Measurements from ENCODE around the gene HIP1. TPM values are rescaled to one million over a fixed set of nuclear protein-coding genes. Genes with fewer than 3 reads are reported as not detected.

Gene HIP1
- polyA plus RNA-seq, 1 of the 3 experiments (the other 2 are of a cell fraction) = 11.3 TPM

DNA sequence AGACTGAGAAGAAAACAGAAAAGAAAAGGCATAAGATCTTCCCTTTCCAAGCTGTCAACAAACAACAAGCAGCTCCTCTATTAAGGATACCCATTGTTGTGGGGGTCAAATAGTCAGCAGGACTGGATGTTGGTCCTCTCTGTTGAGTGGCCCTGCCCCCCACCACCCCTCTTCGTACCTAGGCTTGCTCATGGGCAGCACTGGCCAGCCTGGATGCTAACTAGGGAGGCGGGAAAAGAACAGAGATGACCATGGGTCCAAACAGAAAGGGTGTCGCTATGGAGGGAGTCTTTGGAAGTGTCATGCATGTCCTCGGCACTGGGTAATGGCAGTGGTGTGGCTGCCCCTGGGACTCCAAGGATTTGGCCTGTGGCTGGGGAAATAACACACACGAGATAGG lies 201.0 kb downstream of the HIP1 start:
- DNase-seq = no peak
- H3F3A ChIP-seq (replicated peaks; ENCODE audit: insufficient read depth) = peaks cover 14% of the 10 kb centered on the region
- peaks cover 8 to 11% of the 10 kb centered on the region in 2 experiments for H3K36me3 ChIP-seq (replicated peaks in 1 of 2; ENCODE audit: control insufficient read depth in 1 of 2, insufficient read depth in 2 of 2, low read length in 1 of 2)
- no peak overlapping the region for H2AFZ ChIP-seq (ENCODE audit: low read depth)
- H3K27me3 ChIP-seq (ENCODE audit: insufficient read depth) = no peaks in the 10 kb centered on the region
- CTCF ChIA-PET = interaction anchor here (0.8 kb wide), 1 partner anchor 538 kb away, joined by 3 read pairs; no protein-coding TSS in a partner anchor
- H3K9me3 ChIP-seq = no peaks in the 10 kb centered on the region
- POLR2A ChIA-PET = no interaction called here
- no peak overlapping the region for H3K4me3 ChIP-seq (ENCODE audit: low read depth in 2 of 2, low read length in 1 of 2)
- H3K9me2 ChIP-seq = no peaks in the 10 kb centered on the region
- H3K4me2 ChIP-seq = no peak overlapping the region
- H3K9ac ChIP-seq = no peak overlapping the region
- H3K4me1 ChIP-seq (ENCODE audit: control insufficient read depth in 1 of 2, insufficient read depth in 2 of 2, low read depth in 1 of 2, low read length in 1 of 2) = no peaks in the 10 kb centered on the region
- 97% methylated on average over 5 of the region's 5 CpGs for WGBS (ENCODE audit: low lambda C conversion rate)
- TF ChIP-seq SIN3A (IDR thresholded peaks at IDR 0.05; ENCODE audit: borderline replicate concordance, low read depth, low read length) = no peak
- no peak for TF ChIP-seq FOSL2 (IDR thresholded peaks at IDR 0.05; ENCODE audit: borderline replicate concordance, low read depth)
- TF ChIP-seq EP300 (IDR thresholded peaks at IDR 0.05; ENCODE audit: borderline replicate concordance in 1 of 2, low read depth in 1 of 2, low read length in 1 of 2) = no peak
- no peak for TF ChIP-seq CHD2 (IDR thresholded peaks at IDR 0.05; ENCODE audit: low read length, partially characterized antibody)
- no peak for TF ChIP-seq MEF2A (IDR thresholded peaks at IDR 0.05; ENCODE audit: borderline replicate concordance, low read depth)
- TF ChIP-seq GATA2 (CRISPR knock-in tag; IDR thresholded peaks at IDR 0.05) = no peak
- TF ChIP-seq SMC3 (IDR thresholded peaks at IDR 0.05; ENCODE audit: low read depth, low read length) = no peak
- no peak for TF ChIP-seq JUND (IDR thresholded peaks at IDR 0.05)
- TF ChIP-seq REST (IDR thresholded peaks at IDR 0.05; ENCODE audit: low read depth, low read length) = no peak
- no peak for TF ChIP-seq TEAD4 (IDR thresholded peaks at IDR 0.05; ENCODE audit: borderline replicate concordance, insufficient read depth)
- no peak for TF ChIP-seq GABPA (IDR thresholded peaks at IDR 0.05; ENCODE audit: low read depth)
- no peak for TF ChIP-seq FOXJ3 (CRISPR knock-in tag; IDR thresholded peaks at IDR 0.05)
- no peak for TF ChIP-seq MAX (IDR thresholded peaks at IDR 0.05; ENCODE audit: low read depth)
- no peak for TF ChIP-seq EZH2phosphoT487 (IDR thresholded peaks at IDR 0.05; ENCODE audit: borderline replicate concordance, low read depth)
- no peak for TF ChIP-seq POLR2AphosphoS5 (IDR thresholded peaks at IDR 0.05; ENCODE audit: low read depth, low read length)
- no peak for TF ChIP-seq MXI1 (IDR thresholded peaks at IDR 0.05; ENCODE audit: low read depth, low read length)
- no peaks in the 10 kb centered on the region for H4K20me1 ChIP-seq (ENCODE audit: insufficient read depth)
- no peaks in the 10 kb centered on the region for H3K79me2 ChIP-seq (ENCODE audit: insufficient read depth)
- no peak overlapping the region for H3K27ac ChIP-seq (ENCODE audit: low read depth in 2 of 2, low read length in 1 of 2)
